Stimulated activated CD8-positive, alpha-beta memory T cell treated with anti-CD3 and anti-CD28 coated beads, Interleukin-15, amount 100 ng/mL, for 1 hour (primary cell): ENCODE data around the gene DYNC1LI2.
"Not testable (repeated sequence)": the region's sequence is repeated elsewhere in the genome, so short reads cannot be mapped to it uniquely, and the experiment has no call there.

Experiments
- DNase-seq: peaks from one replicate; pipeline ENCODE4 v3.0.0-alpha.2; 2020; ENCODE audit warnings: low read depth

The DYNC1LI2 gene

GRCh38 chr16:66751303-66751991 lies at the start of gene DYNC1LI2:
Gene DYNC1LI2, minus strand, starts transcription at chr16:66751609. Its CDS starts 18 bp downstream, at chr16:66751591.
- DNase-seq: peak; percentile 58

GRCh38 chr16:66800856-66801255 lies 49.4 kb upstream of the DYNC1LI2 start:
- no peak for DNase-seq

- no peak for DNase-seq
Observed at GRCh38 chr16:66798161-66798560, 46.8 kb upstream of the DYNC1LI2 start.

GRCh38 chr16:66793984-66794383 lies 42.6 kb upstream of the DYNC1LI2 start:
- not testable (repeated sequence) for DNase-seq

GRCh38 chr16:66790130-66790733 lies 38.8 kb upstream of the DYNC1LI2 start:
- DNase-seq: no peak

- no peak for DNase-seq
Observed at GRCh38 chr16:66787427-66787826, 36.0 kb upstream of the DYNC1LI2 start.

GRCh38 chr16:66786551-66786950 lies 35.1 kb upstream of the DYNC1LI2 start:
- no peak for DNase-seq

GRCh38 chr16:66776457-66776856 lies 25.0 kb upstream of the DYNC1LI2 start:
- DNase-seq: no peak

- no peak for DNase-seq
Observed at GRCh38 chr16:66774981-66775380, 23.6 kb upstream of the DYNC1LI2 start.

- DNase-seq: no peak
Observed at GRCh38 chr16:66758086-66758485, 6.7 kb upstream of the DYNC1LI2 start.

GRCh38 chr16:66754819-66755218 lies 3.4 kb upstream of the DYNC1LI2 start:
- DNase-seq: no peak

GRCh38 chr16:66754211-66754610 lies 2.8 kb upstream of the DYNC1LI2 start:
- no peak for DNase-seq

GRCh38 chr16:66752958-66753357 lies 1.5 kb upstream of the DYNC1LI2 start:
- DNase-seq: no peak

- DNase-seq: no peak
Observed at GRCh38 chr16:66752379-66752778, 970 bp upstream of the DYNC1LI2 start.

GRCh38 chr16:66751992-66752322 lies 548 bp upstream of the DYNC1LI2 start:
- DNase-seq: no peak

GRCh38 chr16:66751053-66751302 lies 431 bp downstream of the DYNC1LI2 start:
- no peak for DNase-seq

- DNase-seq: no peak
Observed at GRCh38 chr16:66750279-66751052, 943 bp downstream of the DYNC1LI2 start.

- DNase-seq: no peak
Observed at GRCh38 chr16:66746682-66747081, 4.7 kb downstream of the DYNC1LI2 start.

GRCh38 chr16:66746048-66746447 lies 5.4 kb downstream of the DYNC1LI2 start:
- no peak for DNase-seq

GRCh38 chr16:66741950-66742808 lies 9.2 kb downstream of the DYNC1LI2 start:
- DNase-seq: no peak

GRCh38 chr16:66741169-66741900 lies 10.1 kb downstream of the DYNC1LI2 start:
- DNase-seq: no peak

GRCh38 chr16:66740533-66740932 lies 10.9 kb downstream of the DYNC1LI2 start:
- no peak for DNase-seq
